Measurements from ENCODE around the gene TMTC3. TPM values are rescaled to one million over a fixed set of nuclear protein-coding genes. Genes with fewer than 3 reads are reported as not detected.

Gene TMTC3
- total and polyA plus RNA-seq, 5 donors from 2014 or later, result 1.4 to 9.2 (median 3.9) TPM

DNA sequence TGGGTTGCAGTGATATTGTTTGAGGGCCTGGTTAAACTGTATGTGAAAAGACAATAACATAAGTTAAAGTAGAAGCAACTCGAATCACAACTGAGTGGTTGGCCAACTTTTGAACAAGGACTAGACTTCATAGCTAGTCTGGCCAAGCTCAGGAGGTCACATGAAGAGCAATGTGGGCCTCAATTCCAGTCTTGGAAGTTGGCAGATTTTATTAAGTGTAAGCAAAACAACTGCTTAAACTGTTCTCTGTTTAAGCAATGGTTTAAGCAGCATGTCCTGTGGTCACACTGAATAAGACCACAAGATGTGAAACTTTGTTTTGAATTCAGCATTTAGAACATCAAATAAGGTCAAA, 100.4 kb downstream of the TMTC3 start:
- DNase-seq (no peak), ATAC-seq (ENCODE audit: low read depth in 2 of 2) (no peak)
- no peak overlapping the region for H3K27ac Mint-ChIP-seq
- Histone ChIP-seq H3K27ac (ENCODE audit: insufficient read depth, low read length, poor library complexity, severe bottlenecking) (no peak overlapping the region), H3K36me3 (ENCODE audit: control insufficient read depth, insufficient read depth, low read length) (no peaks in the 10 kb centered on the region), H3K27me3 (ENCODE audit: control insufficient read depth, insufficient read depth, low read length) (no peaks in the 10 kb centered on the region), H3K9me3 (ENCODE audit: control insufficient read depth in 2 of 2, low read length in 2 of 2) (no peaks in the 10 kb centered on the region), H3K4me3 (ENCODE audit: low read depth, low read length) (no peak overlapping the region), H3K4me1 (ENCODE audit: control insufficient read depth, insufficient read depth, low read length, poor library complexity, severe bottlenecking) (no peaks in the 10 kb centered on the region)
- no peaks in the 10 kb centered on the region for H3K27me3 Mint-ChIP-seq
- no peak overlapping the region for H3K4me3 Mint-ChIP-seq
- H3K36me3 Mint-ChIP-seq, result no peaks in the 10 kb centered on the region
- H3K9me3 Mint-ChIP-seq, result peaks cover 0 to 5% (median 2%) of the 10 kb centered on the region in 7 donors
- H3K4me1 Mint-ChIP-seq, result peaks cover 0 to 5% (median 0%) of the 10 kb centered on the region in 4 donors

- Mint-ChIP-seq H3K4me3 (no peak overlapping the region), H3K4me1 (peaks cover 0 to 5% (median 0%) of the 10 kb centered on the region in 4 donors), H3K9me3 (peaks cover 0 to 5% (median 2%) of the 10 kb centered on the region in 7 donors), H3K27me3 (no peaks in the 10 kb centered on the region), H3K36me3 (no peaks in the 10 kb centered on the region), H3K27ac (no peak overlapping the region)
- ATAC-seq (ENCODE audit: low read depth in 2 of 2) (no peak), DNase-seq (no peak)
- Histone ChIP-seq H3K27me3 (ENCODE audit: control insufficient read depth, insufficient read depth, low read length) (no peaks in the 10 kb centered on the region), H3K36me3 (ENCODE audit: control insufficient read depth, insufficient read depth, low read length) (no peaks in the 10 kb centered on the region), H3K27ac (ENCODE audit: insufficient read depth, low read length, poor library complexity, severe bottlenecking) (no peak overlapping the region), H3K4me3 (ENCODE audit: low read depth, low read length) (no peak overlapping the region), H3K4me1 (ENCODE audit: control insufficient read depth, insufficient read depth, low read length, poor library complexity, severe bottlenecking) (no peaks in the 10 kb centered on the region), H3K9me3 (ENCODE audit: control insufficient read depth in 2 of 2, low read length in 2 of 2) (no peaks in the 10 kb centered on the region)
These were observed 100.8 kb downstream of the TMTC3 start for GRCh38 chr12:88242939-88243338.

DNA sequence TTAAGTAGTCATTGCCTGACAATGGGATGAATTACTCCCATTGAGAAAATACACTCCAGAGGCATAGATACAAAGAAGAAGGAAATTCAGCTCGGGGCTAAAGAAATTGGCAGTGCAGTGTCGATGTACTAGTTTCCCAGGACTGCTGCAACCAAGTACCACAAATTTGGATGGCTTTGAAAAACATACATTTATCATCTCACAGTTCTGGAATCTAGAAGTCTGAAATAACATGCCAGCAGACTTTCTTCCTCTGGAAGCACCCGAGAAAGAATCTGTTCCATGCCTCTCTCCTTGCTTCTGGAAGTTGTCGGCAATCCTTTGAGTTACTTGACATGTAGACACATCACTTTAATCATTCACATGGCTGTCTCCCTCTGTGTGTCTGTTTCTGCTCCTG, 101.9 kb downstream of the TMTC3 start:
- peaks cover 0 to 5% (median 2%) of the 10 kb centered on the region in 7 donors for H3K9me3 Mint-ChIP-seq
- no peaks in the 10 kb centered on the region for H3K36me3 Mint-ChIP-seq
- no peak overlapping the region for H3K4me3 ChIP-seq (ENCODE audit: low read depth, low read length)
- H3K9me3 ChIP-seq (ENCODE audit: control insufficient read depth in 2 of 2, low read length in 2 of 2), result no peaks in the 10 kb centered on the region
- no peaks in the 10 kb centered on the region for H3K27me3 ChIP-seq (ENCODE audit: control insufficient read depth, insufficient read depth, low read length)
- H3K27me3 Mint-ChIP-seq, result no peaks in the 10 kb centered on the region
- H3K27ac ChIP-seq (ENCODE audit: insufficient read depth, low read length, poor library complexity, severe bottlenecking), result no peak overlapping the region
- no peaks in the 10 kb centered on the region for H3K4me1 ChIP-seq (ENCODE audit: control insufficient read depth, insufficient read depth, low read length, poor library complexity, severe bottlenecking)
- DNase-seq, result no peak
- no peaks in the 10 kb centered on the region for H3K36me3 ChIP-seq (ENCODE audit: control insufficient read depth, insufficient read depth, low read length)
- no peak for ATAC-seq (ENCODE audit: low read depth in 2 of 2)
- H3K27ac Mint-ChIP-seq, result no peak overlapping the region
- H3K4me1 Mint-ChIP-seq, result peaks cover 0 to 5% (median 0%) of the 10 kb centered on the region in 4 donors
- H3K4me3 Mint-ChIP-seq, result no peak overlapping the region

DNA sequence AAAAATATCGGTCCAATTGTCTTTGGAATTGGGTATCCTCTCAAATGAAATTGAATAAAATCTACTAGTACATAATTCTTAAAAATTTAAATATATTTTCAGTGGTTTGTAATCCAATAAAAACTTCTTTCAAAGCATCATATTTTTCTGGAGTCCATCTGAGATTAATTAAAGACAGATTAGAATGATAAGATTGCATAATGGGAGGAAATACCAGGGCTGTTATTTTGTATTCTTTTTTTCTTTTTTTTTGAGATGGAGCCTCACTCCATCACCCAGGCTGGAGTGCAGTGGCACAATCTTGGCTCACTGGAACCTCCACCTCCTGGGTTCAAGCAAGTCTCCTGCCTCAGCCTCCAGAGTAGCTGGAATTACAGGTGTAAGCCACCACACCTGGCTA, 103.8 kb downstream of the TMTC3 start:
- peaks cover 0 to 5% (median 0%) of the 10 kb centered on the region in 4 donors for H3K4me1 Mint-ChIP-seq
- peaks cover 0 to 2% (median 0%) of the 10 kb centered on the region in 7 donors for H3K9me3 Mint-ChIP-seq

DNA sequence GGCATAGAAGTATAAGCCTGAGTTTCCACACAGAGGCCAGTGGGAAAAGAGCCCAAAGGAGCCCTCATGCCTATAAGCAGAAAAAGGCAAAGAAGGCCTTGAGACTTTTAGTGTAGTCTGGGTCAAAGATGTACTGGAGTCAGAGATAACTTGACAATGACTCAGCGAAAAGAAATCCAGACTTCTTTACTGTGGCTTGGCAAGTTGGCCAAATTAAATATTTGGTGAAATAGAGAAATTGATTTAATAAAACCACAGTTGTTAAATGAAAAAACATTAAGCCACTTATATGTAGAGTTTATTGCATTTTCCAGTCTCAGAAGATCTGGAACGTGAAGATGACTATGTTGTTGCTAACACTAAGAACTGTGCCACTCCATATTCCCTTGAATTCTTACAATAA, 105.1 kb downstream of the TMTC3 start:
- Mint-ChIP-seq H3K4me1 (peaks cover 0 to 2% (median 0%) of the 10 kb centered on the region in 4 donors), H3K9me3 (peaks cover 0 to 2% (median 0%) of the 10 kb centered on the region in 7 donors), H3K27me3 (no peaks in the 10 kb centered on the region), H3K36me3 (no peaks in the 10 kb centered on the region), H3K4me3 (no peak overlapping the region), H3K27ac (no peak overlapping the region)
- DNase-seq (no peak), ATAC-seq (ENCODE audit: low read depth in 2 of 2) (no peak)
- Histone ChIP-seq H3K27me3 (ENCODE audit: control insufficient read depth, insufficient read depth, low read length) (no peaks in the 10 kb centered on the region), H3K4me3 (ENCODE audit: low read depth, low read length) (no peak overlapping the region), H3K27ac (ENCODE audit: insufficient read depth, low read length, poor library complexity, severe bottlenecking) (no peak overlapping the region), H3K36me3 (ENCODE audit: control insufficient read depth, insufficient read depth, low read length) (no peaks in the 10 kb centered on the region), H3K4me1 (ENCODE audit: control insufficient read depth, insufficient read depth, low read length, poor library complexity, severe bottlenecking) (no peaks in the 10 kb centered on the region), H3K9me3 (ENCODE audit: control insufficient read depth in 2 of 2, low read length in 2 of 2) (no peaks in the 10 kb centered on the region)

More for the DNA sequence above, 103.8 kb downstream of the TMTC3 start:
- Histone ChIP-seq H3K27ac (ENCODE audit: insufficient read depth, low read length, poor library complexity, severe bottlenecking) (no peak overlapping the region), H3K9me3 (ENCODE audit: control insufficient read depth in 2 of 2, low read length in 2 of 2) (no peaks in the 10 kb centered on the region), H3K4me1 (ENCODE audit: control insufficient read depth, insufficient read depth, low read length, poor library complexity, severe bottlenecking) (no peaks in the 10 kb centered on the region), H3K27me3 (ENCODE audit: control insufficient read depth, insufficient read depth, low read length) (no peaks in the 10 kb centered on the region), H3K4me3 (ENCODE audit: low read depth, low read length) (no peak overlapping the region), H3K36me3 (ENCODE audit: control insufficient read depth, insufficient read depth, low read length) (no peaks in the 10 kb centered on the region)
- H3K27me3 Mint-ChIP-seq, result no peaks in the 10 kb centered on the region
- no peak overlapping the region for H3K27ac Mint-ChIP-seq
- H3K4me3 Mint-ChIP-seq, result no peak overlapping the region
- H3K36me3 Mint-ChIP-seq, result no peaks in the 10 kb centered on the region
- DNase-seq, result no peak
- no peak for ATAC-seq (ENCODE audit: low read depth in 2 of 2)

DNA sequence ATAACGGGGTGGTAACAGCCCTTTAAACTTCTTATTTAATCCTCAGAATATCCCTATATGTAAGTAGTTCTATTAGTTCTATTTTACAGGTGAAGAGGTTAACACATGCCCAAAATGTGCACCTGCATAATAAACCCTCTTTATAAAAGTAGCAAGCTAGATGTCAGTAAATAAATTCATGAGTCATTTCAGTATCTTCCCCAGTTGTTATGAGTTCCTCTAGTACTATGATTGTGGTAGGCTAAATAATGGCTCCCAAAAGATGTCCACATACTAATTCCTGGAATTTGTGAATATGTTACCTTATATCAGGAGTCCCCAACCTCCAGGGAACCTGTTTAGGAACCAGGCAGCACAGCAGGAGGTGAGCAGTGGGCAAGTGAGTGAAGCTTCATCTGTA, 106.5 kb downstream of the TMTC3 start:
- H3K4me3 Mint-ChIP-seq, result no peak overlapping the region
- no peaks in the 10 kb centered on the region for H3K4me1 ChIP-seq (ENCODE audit: control insufficient read depth, insufficient read depth, low read length, poor library complexity, severe bottlenecking)
- no peak for ATAC-seq (ENCODE audit: low read depth in 2 of 2)
- H3K27me3 ChIP-seq (ENCODE audit: control insufficient read depth, insufficient read depth, low read length), result no peaks in the 10 kb centered on the region
- no peaks in the 10 kb centered on the region for H3K4me1 Mint-ChIP-seq
- DNase-seq, result no peak
- no peak overlapping the region for H3K27ac ChIP-seq (ENCODE audit: insufficient read depth, low read length, poor library complexity, severe bottlenecking)
- H3K9me3 ChIP-seq (ENCODE audit: control insufficient read depth in 2 of 2, low read length in 2 of 2), result no peaks in the 10 kb centered on the region
- no peaks in the 10 kb centered on the region for H3K36me3 Mint-ChIP-seq
- H3K27ac Mint-ChIP-seq, result no peak overlapping the region
- H3K36me3 ChIP-seq (ENCODE audit: control insufficient read depth, insufficient read depth, low read length), result no peaks in the 10 kb centered on the region
- no peaks in the 10 kb centered on the region for H3K27me3 Mint-ChIP-seq
- no peak overlapping the region for H3K4me3 ChIP-seq (ENCODE audit: low read depth, low read length)
- H3K9me3 Mint-ChIP-seq, result peaks cover 0 to 3% (median 0%) of the 10 kb centered on the region in 7 donors

Other genes starting within 250 kb of the TMTC3 start
- 0.15 TPM for gene C12orf50, start 112.9 kb upstream of the TMTC3 start, total RNA-seq
- gene C12orf50, start 112.9 kb upstream of the TMTC3 start, polyA plus RNA-seq, result not detected
- 16.7 TPM for gene CEP290, start 219 bp upstream of the TMTC3 start, total RNA-seq
- gene CEP290, start 219 bp upstream of the TMTC3 start, polyA plus RNA-seq, result 1 to 10 TPM; 2.1 to 6.7 (median 4.1) TPM

Data from CD4-positive, CD25-positive, alpha-beta regulatory T cell (primary cell).